Osteocyte (in vitro differentiated cells): ENCODE results near the gene CYTH1. TPM values are rescaled to one million over a fixed set of nuclear protein-coding genes. Genes with fewer than 3 reads are reported as not detected.

Source experiments
- DNase-seq: peaks from one replicate; pipeline ENCODE4 v3.0.0; 2021; ENCODE audit warnings: mixed read lengths; ENCODE audit not compliant: unreplicated experiment; ENCODE audit errors: extremely low spot score
- H3K27ac Mint-ChIP-seq: one replicate; pipeline ENCODE4 v1.8.0; 2021; ENCODE audit warnings: mild to moderate bottlenecking, mixed read lengths; ENCODE audit not compliant: unreplicated experiment
- H3K27me3 Mint-ChIP-seq: one replicate; pipeline ENCODE4 v1.8.0; 2021; ENCODE audit warnings: mixed read lengths; ENCODE audit not compliant: unreplicated experiment
- H3K36me3 Mint-ChIP-seq: one replicate; pipeline ENCODE4 v1.8.0; 2021; ENCODE audit warnings: mixed read lengths; ENCODE audit not compliant: unreplicated experiment
- H3K4me1 Mint-ChIP-seq: one replicate; pipeline ENCODE4 v1.8.0; 2021; ENCODE audit warnings: mixed read lengths; ENCODE audit not compliant: unreplicated experiment
- H3K4me3 Mint-ChIP-seq: one replicate; pipeline ENCODE4 v1.8.0; 2021; ENCODE audit warnings: mild to moderate bottlenecking, moderate library complexity, mixed read lengths; ENCODE audit not compliant: unreplicated experiment
- H3K9me3 Mint-ChIP-seq: one replicate; pipeline ENCODE4 v1.8.0; 2021; ENCODE audit warnings: mixed read lengths; ENCODE audit not compliant: unreplicated experiment
- total RNA-seq: library from RNA; stranded (reverse); gene quantifications from 2 replicates; pipeline ENCODE4 v1.2.1, GENCODE V29; 2021
- TF ChIP-seq, protein P1 (sequence below): fragments of 200-600 bp; sonication (generic); IDR thresholded peaks from 2 replicates; pipeline ENCODE4 v1.5.0; 2021; ENCODE audit warnings: antibody characterized with exemption, mild to moderate bottlenecking, moderate library complexity

The CYTH1 gene
- total RNA-seq, 1 donor from 2014 or later: 113 TPM

- Mint-ChIP-seq H3K27me3 (no peaks in the 10 kb centered on the region), H3K36me3 (no peaks in the 10 kb centered on the region), H3K4me3 (no peak overlapping the region), H3K9me3 (no peaks in the 10 kb centered on the region), H3K4me1 (peaks cover 47% of the 10 kb centered on the region), H3K27ac (no peak overlapping the region)
- TF ChIP-seq, protein P1, sequence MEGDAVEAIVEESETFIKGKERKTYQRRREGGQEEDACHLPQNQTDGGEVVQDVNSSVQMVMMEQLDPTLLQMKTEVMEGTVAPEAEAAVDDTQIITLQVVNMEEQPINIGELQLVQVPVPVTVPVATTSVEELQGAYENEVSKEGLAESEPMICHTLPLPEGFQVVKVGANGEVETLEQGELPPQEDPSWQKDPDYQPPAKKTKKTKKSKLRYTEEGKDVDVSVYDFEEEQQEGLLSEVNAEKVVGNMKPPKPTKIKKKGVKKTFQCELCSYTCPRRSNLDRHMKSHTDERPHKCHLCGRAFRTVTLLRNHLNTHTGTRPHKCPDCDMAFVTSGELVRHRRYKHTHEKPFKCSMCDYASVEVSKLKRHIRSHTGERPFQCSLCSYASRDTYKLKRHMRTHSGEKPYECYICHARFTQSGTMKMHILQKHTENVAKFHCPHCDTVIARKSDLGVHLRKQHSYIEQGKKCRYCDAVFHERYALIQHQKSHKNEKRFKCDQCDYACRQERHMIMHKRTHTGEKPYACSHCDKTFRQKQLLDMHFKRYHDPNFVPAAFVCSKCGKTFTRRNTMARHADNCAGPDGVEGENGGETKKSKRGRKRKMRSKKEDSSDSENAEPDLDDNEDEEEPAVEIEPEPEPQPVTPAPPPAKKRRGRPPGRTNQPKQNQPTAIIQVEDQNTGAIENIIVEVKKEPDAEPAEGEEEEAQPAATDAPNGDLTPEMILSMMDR: no peak
- DNase-seq: no peak
Measured at GRCh38 chr17:78725448-78726021, 56.5 kb downstream of the CYTH1 start.

- no peaks in the 10 kb centered on the region for H3K9me3 Mint-ChIP-seq
- no peaks in the 10 kb centered on the region for H3K36me3 Mint-ChIP-seq
- no peaks in the 10 kb centered on the region for H3K27me3 Mint-ChIP-seq
- peaks cover 47% of the 10 kb centered on the region for H3K4me1 Mint-ChIP-seq
- peak overlapping the region; percentile 3 for H3K4me3 Mint-ChIP-seq
- peak overlapping the region; percentile 74 for H3K27ac Mint-ChIP-seq
- no peak for DNase-seq
- TF ChIP-seq, protein P1: no peak
Measured at GRCh38 chr17:78724999-78725398, 57.1 kb downstream of the CYTH1 start.

DNA sequence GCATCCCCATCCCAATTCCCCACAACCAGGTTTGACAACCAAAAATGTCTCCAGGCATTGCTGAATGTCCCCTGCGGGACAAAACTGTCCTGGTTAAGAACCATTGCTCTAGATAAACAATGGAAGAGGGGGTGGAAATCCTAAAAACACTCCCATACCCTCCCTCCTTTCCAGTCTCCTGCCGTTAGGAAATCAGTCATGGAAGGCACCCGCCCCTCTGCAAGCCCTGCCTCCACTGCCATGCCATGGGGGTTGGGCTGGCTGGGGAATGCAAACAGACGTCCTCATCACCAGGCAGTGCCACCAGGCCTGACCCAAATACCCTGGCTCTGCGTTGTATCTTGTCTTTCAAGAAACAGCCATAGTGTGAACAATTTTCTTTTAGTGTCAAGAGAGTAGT is 57.5 kb downstream of the CYTH1 start:
- no peaks in the 10 kb centered on the region for H3K27me3 Mint-ChIP-seq
- TF ChIP-seq, protein P1: no peak
- H3K36me3 Mint-ChIP-seq: no peaks in the 10 kb centered on the region
- peak overlapping the region; percentile 74 for H3K27ac Mint-ChIP-seq
- H3K4me3 Mint-ChIP-seq: no peak overlapping the region
- DNase-seq: no peak
- no peaks in the 10 kb centered on the region for H3K9me3 Mint-ChIP-seq
- H3K4me1 Mint-ChIP-seq: peaks cover 48% of the 10 kb centered on the region

- H3K27me3 Mint-ChIP-seq: no peaks in the 10 kb centered on the region
- H3K36me3 Mint-ChIP-seq: no peaks in the 10 kb centered on the region
- no peak overlapping the region for H3K27ac Mint-ChIP-seq
- TF ChIP-seq, protein P1: no peak
- peaks cover 53% of the 10 kb centered on the region for H3K4me1 Mint-ChIP-seq
- no peak overlapping the region for H3K4me3 Mint-ChIP-seq
- no peaks in the 10 kb centered on the region for H3K9me3 Mint-ChIP-seq
- DNase-seq: no peak
Measured at GRCh38 chr17:78723957-78724356, 58.1 kb downstream of the CYTH1 start.

GRCh38 chr17:78723001-78723796 is 58.9 kb downstream of the CYTH1 start:
- Mint-ChIP-seq H3K27ac (peak overlapping the region; percentile 81), H3K36me3 (no peaks in the 10 kb centered on the region), H3K4me1 (peaks cover 58% of the 10 kb centered on the region), H3K4me3 (peak overlapping the region; percentile 72), H3K27me3 (no peaks in the 10 kb centered on the region), H3K9me3 (no peaks in the 10 kb centered on the region)
- no peak for DNase-seq
- TF ChIP-seq, protein P1: no peak
